Measurements from ENCODE around the gene WFIKKN2.

Gene WFIKKN2

DNA sequence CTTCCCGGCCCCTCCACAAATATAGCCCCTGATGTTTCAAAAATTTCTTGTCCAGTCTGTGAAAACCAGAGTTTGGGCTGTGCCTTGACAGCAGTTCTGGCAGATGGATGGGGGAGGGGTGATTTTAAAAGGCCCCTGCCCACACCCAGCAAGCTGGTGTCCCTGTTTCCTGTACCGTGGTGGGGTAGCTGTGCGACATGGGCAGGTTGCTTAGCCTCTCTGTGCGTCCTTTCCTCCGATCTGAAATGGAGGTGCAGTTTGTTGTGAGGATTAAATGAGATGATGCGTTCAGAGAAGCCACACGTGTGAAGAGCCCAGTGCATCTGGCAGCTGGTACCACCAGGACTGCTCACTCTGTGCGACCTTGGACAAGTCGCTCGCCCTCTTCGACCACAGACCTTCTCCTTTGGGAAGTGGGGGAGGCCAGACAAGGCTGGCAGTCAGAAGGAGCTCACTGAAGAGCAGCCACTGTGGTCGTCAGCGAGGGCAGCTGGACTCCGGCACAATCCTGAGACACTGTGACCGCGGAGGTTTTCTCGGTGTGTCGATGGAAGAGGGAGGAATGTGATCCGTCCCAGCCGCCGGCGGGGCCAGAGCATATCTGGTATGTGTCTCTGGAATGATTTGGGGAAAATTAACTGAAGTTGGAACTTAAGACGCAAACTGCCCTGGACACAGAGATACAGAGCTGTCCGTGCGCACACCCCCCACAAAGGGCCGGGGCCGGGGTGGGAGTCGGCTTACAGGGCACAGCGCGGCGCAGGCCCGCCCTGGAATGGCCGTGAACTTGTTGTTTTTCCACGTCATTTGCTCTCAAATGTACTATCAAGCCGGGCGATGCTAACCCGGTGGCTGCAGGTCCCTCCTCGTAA is 721 bp upstream of the WFIKKN2 start:
- peak; percentile 75 for DNase-seq

DNA sequence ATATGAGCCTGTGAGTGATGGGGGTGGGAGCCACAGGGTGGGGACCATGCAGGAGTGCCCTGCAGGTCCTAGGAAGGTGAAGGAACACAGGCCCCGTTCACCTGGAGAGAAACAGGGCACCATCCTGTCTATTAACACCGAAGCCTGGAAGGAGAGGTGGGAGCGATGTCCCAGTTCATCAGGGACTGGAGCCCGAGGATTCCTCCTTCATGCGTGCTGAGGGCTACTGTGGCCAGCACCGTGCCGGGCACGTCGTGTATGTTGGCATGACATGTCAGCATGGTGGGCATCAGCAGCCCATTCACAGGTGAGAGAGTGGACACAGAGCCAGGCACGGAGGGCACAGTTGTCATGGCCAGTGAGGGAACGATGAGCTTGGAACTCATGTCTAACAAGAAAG is 1.4 kb downstream of the WFIKKN2 start:
- DNase-seq: no peak

DNA sequence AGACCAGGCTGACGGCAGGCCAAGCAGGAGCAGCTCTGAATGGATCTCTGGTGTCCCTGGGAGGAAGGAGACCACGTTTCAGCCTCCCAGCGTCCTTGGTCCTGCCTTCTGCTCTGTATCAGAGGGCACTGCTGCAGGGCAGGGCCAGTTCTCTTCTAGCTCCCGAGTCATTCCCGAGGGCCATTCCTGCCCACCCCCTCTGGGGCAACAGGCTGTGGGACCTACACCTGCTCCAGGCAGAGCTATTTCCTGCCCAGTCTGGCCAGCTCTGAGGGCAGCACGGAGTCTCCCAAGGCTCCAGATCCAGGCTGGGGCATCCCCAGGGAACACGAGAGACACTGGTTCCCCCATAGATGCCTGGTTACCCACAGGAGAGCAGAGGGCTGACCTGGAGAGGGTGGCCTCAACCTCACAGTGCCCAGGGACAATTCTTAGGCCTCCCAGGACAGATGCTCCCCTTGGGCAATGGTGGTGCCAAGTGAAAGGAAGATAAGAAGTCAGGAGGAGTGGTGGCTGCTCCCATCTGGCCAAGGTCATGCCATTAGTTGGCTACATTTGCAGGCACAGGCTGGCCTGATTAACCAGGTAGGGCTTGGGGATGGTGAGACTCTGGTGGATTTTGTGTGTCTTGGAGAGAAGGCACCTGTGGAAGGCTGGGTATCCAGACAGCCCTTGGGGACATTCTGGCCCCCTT is 2.0 kb downstream of the WFIKKN2 start:
- no peak for DNase-seq

- DNase-seq: no peak
These were observed 2.9 kb downstream of the WFIKKN2 start for GRCh38 chr17:50837980-50838954.

GRCh38 chr17:50839591-50840310 is 4.4 kb downstream of the WFIKKN2 start:
- no peak for DNase-seq

DNA sequence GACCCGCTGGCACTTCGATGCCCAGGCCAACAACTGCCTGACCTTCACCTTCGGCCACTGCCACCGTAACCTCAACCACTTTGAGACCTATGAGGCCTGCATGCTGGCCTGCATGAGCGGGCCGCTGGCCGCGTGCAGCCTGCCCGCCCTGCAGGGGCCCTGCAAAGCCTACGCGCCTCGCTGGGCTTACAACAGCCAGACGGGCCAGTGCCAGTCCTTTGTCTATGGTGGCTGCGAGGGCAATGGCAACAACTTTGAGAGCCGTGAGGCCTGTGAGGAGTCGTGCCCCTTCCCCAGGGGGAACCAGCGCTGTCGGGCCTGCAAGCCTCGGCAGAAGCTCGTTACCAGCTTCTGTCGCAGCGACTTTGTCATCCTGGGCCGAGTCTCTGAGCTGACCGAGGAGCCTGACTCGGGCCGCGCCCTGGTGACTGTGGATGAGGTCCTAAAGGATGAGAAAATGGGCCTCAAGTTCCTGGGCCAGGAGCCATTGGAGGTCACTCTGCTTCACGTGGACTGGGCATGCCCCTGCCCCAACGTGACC is 5.0 kb downstream of the WFIKKN2 start:
- DNase-seq: peak; percentile 61

GRCh38 chr17:50841277-50841948 is 6.0 kb downstream of the WFIKKN2 start:
- no peak for DNase-seq

DNA sequence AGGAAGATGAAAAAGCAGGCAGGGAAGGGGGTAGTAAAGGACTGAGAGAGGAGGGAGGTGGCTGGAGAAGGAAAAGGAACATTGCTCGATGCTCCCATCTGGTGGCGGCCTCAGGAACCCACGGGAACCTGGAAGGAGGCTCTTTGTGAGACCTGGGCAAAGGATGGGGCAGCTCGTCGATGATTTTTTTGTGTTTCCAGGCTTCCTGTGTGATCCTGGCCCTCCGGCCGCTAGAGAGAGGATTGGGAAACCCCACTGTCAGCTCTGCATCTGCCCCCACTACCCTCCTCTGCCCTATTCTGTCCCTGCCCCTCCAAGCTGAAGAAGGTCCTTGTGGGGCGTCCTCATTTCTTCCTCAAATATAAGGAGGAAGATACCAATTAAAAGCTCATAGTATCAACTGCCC is 6.6 kb downstream of the WFIKKN2 start:
- peak; percentile 90 for DNase-seq

GRCh38 chr17:50842506-50843149 is 7.2 kb downstream of the WFIKKN2 start:
- no peak for DNase-seq

- DNase-seq: no peak
These were observed 7.9 kb downstream of the WFIKKN2 start for GRCh38 chr17:50843150-50843905.

- DNase-seq: no peak
These were observed 8.8 kb downstream of the WFIKKN2 start for GRCh38 chr17:50844117-50844700.

GRCh38 chr17:50845240-50846147 is 10.1 kb downstream of the WFIKKN2 start:
- DNase-seq: no peak

DNA sequence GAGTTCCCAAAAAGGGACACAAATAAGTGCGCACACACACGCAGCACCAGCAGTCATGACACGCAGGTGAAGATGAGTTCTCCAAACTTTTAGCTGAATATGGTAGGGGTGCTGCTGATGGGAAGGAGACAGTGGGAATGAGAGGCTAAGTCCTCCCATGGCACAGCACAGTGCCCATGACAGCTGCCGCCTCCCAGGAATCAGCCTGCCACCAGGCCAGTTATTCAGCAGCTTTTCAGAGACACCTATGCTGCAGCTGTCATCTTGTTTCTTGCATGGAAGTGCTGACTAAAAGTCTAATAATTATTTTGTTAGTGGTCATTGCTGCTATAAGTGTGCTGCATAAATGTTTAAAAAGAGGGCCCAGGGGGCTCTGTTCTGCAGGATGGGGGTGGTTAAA is 12.2 kb downstream of the WFIKKN2 start:
- DNase-seq: no peak

DNA sequence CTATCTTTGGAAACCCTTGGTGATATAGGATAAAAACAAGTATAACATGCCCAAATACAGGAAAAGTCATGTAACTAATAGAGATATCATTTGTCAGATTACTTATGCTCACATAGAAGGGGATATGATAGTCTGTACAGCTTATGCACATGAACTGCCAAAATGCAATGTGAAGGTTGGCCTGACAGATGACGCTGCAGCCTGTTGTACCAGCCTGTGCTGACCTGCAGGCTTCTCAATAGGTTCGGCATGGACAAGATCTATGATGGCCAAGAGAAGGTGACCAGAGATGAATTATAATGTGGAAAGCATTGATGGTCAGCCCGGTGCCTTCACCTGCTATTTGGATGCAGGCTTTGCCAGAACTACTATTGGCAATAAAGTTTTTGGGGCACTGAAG is 12.7 kb downstream of the WFIKKN2 start:
- DNase-seq: no peak

GRCh38 chr17:50848711-50849110 is 13.3 kb downstream of the WFIKKN2 start:
- DNase-seq: no peak

DNA sequence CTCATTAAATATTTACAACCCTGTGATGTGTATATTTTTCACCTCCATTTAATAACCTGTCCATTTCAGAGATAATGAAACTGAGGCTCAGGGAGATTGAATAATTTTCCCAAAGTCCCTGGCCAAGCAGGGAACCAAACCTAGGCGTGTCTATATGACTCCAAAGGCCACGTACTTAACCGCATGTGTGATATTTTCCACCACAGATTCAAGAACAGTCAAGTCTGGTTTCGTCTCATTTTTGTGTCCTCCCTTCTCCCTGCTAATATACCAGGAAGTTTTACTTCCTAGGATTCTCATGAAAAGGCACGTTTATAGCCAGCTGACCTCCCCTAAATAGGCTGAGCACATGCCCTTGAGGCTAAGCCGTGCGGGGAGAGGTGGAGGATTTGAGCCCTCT is 15.3 kb downstream of the WFIKKN2 start:
- DNase-seq: no peak

- DNase-seq: no peak
These were observed 17.7 kb downstream of the WFIKKN2 start for GRCh38 chr17:50853015-50853615.

DNA sequence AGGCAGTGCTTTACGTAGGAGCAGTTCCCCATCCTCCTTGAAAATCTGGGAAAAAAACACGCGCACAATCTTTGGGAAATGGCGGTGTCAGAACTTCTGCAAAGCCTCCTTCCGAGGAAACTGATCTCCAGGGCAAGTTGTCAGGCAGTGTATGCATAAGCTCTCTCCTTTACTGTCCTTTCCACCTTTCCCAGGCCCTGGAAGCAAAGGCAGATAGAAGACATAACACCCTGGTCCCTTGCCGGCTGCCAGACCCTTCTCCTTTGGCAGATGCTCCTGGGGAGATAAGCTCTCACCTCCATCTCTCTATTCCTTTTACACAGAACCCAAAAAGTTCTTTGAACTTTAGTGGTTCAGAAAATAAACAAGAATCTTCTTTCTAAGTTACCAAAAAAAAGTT is 18.4 kb downstream of the WFIKKN2 start:
- DNase-seq: no peak
